ENCODE results near the gene LSM11.
A peak's percentile ranks its signal among the peaks of the same experiment; 100 is the strongest.

LSM11 gene

GRCh38 chr5:157735991-157736390 lies 7.5 kb upstream of the LSM11 start:
- no peak for DNase-seq

- DNase-seq, result no peak
Observed at GRCh38 chr5:157739388-157740228, 3.9 kb upstream of the LSM11 start.

DNA sequence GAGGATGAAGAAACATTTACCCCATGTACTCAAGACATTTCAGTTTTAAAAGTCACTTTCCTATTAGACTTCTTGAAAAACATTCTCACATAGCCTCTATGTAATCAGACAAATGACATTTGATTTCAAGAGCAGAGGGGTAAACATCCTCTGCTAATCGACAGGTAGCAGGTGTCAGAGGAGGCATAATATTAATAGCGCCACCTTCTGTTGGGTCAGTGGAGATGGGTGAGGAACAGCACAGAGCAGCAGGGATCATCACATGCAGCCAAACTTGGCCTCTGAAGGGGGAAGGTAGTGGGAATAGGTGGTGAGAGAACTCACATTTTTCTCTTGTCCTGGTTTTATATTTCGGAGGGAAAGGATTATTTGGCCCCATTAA lies 3.3 kb upstream of the LSM11 start:
- DNase-seq, result peak; percentile 20

- no peak for DNase-seq
Observed at GRCh38 chr5:157741131-157741530, 2.4 kb upstream of the LSM11 start.

DNA sequence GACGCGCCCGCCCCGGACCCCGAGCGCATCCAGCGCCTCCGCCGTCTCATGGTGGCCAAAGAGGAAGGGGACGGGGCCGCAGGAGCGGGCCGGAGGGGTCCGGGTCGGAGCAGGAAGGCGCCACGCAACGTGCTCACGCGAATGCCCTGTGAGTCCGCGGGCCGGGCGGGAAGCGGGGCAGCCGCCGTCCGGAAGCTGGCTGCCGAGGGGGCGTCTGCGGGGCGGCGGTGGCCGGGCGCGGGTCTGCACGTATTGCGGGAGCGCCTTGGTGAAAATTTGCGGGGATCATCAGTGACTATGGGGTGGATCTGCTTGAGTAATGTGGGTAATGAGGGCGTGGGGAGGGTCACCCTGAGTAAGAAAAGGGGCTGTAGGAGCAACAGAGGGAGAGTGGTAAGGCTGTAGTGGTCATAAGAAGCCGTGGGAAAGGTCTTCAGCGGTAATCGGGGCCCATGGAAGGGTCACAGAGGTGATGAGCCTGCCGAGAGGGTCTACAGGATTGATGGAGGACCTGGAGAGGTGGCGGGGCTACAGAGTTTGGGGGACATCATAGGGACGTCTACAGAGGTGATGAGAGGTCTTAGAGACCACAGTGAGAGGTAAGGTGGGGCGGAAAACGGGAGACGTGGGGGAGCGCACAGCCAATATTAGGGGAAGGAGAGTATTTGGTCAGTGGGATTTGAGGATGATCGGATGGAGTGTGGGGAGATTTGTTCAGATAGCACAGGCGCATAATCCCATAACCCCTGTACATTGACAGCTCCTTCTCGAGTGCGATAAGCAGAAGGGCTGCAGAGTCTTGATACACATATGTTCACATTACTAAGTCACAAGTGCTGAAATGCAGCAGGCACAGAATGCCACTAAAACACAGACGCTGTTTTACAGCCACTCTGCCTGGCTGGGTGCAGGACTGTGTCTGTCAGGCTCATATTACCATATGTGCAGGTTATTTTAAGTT lies 819 bp downstream of the LSM11 start:
- no peak for DNase-seq

- DNase-seq, result no peak
Observed at GRCh38 chr5:157745041-157745456, 1.5 kb downstream of the LSM11 start.

GRCh38 chr5:157747173-157747740 lies 3.7 kb downstream of the LSM11 start:
- DNase-seq, result no peak

DNA sequence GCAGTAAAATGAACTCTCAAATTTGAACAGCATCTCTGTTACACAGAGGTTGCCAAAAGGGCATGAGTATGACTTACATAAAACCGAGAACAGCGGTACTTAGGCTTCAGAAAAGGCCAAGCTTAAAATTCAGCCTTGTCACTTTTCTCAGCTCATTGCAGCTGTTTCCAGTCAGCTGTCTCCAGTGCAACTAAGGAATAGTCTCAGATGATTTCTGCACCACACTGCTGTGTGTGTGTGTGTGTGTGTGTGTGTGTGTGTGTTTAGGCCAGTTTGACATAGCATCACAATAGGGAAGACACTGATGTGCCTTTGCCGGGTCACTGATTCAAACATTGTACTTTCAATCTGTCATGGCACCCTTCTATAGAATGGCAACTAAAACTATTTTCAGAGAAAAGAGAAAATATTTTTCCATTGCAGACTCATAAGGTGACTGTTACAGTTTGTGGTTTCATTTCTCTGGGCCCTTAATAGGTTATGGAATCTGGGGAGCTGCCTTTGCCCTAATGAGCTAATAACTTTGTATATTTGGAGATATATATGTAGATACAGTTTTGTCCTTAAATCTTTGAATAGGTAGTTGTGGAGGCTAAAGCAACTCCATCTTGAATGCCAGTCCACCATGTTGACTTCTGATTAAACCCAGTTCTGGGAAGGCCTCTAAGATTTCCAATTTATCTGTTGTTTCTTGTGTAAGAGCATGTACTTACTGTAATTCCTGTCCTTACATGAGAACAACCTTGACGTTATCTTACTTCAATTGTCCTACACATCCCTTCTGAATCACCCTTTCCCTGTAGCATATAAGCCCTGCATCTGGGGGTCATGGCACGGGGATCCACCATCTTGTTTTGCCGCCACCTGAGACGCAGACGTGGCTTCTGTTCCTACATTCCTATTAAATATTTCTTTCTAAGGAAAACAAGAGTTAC lies 4.5 kb downstream of the LSM11 start:
- DNase-seq, result no peak

- no peak for DNase-seq
Observed at GRCh38 chr5:157748760-157749461, 5.4 kb downstream of the LSM11 start.

DNA sequence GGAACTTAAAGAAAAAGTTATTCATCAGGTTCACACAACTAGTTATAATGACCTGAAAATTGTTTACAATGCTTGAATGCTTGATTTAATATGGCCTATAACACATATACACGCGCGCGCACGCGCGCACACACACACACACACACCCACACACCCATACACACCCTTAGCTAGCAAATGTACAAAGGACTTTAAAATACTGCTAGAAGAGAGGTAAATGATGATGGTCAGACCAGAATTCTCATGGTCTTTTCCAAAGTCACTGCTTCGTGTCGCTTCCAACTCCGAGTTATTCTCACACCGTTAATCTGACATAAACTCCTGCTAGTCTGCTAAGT lies 5.9 kb downstream of the LSM11 start:
- no peak for DNase-seq

DNA sequence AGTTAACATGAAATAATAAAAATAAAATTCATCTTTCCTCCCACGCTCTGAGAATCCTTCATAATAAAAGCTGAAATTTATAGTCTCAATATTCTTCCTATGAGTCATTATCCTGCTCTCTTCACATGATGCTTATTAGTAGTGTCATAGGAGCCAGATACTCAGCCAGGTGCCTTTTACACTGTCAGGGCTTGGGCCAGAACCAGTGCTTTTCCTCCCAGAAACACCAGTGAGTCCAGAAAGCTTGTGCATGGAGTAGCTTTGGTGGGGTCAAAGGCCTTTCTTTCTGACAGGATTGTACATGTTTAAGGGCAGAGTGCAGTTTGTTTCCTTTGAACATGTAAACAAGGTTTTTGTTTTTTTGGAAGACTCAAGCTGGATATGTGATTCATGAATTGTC lies 6.8 kb downstream of the LSM11 start:
- DNase-seq, result no peak

DNA sequence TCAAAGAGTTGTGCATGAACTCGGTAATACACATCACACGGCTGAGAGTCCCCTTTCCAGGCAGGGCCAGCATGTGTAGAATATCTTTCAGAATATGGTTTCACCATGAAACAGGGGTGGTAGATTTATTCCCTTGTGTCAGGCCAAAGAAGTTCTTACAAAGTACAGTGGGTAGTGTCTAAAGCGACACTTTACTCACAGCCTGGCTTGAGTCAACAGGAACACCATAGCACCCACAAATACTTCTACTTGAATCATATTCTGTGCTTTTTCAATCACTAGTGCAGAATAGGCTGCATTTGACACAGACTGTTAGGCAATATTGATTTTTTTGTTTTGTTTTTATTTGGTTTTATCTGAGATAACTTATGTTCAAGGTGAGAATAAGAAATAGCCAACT lies 12.6 kb downstream of the LSM11 start:
- DNase-seq, result no peak

DNA sequence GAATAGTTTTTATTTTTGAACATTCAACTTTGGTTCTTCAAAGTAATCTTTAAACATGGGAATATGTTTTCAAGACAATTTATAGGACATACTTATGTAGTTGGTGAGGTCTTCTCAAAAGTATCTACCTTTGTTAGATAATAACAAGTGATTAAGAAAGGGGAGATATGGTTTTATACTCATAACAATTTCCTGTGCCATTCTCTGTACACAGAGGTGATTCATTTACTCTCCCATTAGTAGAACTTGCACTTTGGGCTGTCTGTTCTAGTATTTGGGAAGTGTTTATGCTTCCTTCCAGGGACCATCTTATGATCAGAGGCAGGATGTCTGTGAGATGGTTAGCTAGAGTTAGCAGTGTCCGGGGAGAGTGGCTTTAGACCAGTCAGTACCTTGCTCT lies 15.2 kb downstream of the LSM11 start:
- no peak for DNase-seq

DNA sequence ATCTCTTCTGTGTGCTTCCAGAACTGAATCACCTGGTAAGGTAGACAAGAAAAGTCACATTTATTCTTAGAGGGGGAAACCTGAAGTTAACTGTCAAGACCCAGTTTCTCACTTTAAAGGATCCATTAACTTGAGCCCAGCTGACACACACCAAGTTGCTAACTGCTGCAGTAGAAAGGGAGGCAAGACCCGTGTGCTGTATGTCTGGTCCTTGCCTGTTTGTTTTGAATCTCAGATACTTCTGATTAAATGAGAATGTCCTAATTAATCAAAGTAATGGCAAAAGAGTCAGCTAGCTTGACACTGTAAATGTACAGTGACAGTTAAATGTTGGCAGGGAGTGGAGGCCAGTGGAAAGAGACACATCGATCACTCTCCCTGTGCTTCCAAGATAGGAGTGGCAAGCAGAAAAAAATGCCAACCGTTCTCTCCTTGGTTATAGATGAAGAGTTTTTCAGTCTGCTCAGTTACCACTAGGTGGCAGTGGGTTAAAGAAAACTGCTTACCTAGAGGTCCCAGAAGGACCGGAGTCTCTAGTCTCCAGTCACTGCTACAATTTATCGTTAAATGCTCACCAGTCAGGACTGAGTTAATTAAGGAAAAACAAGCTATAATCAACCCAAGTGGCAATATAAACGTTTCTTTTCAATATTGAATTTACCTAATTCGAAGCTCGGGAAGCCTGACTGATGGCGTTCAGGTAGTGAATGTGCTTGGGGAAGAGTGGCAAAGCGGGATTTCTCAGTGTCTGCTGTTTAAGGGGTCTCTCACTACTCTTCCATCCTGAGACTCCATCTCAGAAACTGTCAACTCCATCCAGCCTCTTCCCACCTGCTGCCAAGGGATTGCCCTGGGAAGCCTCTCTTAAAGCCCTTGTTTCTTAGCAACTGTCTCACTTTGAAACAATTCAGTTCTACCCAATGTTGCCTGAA lies 18.4 kb downstream of the LSM11 start:
- peak; percentile 58 for DNase-seq

DNA sequence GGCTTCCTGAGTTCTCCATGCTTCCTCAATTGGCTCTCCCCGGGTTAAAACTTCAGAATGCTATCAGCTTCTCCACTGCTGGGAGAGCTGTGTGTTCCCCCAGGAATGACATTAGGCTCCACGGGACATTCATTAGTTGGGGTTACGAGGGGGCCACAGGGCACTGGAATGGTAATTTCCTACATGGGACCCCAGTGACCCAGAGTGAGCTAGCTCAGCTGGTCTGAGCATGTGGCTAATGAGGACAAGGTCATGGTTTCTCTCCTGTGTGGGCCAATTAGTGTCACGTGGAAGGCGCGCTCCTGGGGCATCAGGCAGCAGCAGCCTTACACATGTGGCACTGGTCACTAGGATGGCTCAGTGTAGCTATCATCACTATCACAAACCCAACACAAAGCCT lies 21.0 kb downstream of the LSM11 start:
- DNase-seq, result no peak

DNA sequence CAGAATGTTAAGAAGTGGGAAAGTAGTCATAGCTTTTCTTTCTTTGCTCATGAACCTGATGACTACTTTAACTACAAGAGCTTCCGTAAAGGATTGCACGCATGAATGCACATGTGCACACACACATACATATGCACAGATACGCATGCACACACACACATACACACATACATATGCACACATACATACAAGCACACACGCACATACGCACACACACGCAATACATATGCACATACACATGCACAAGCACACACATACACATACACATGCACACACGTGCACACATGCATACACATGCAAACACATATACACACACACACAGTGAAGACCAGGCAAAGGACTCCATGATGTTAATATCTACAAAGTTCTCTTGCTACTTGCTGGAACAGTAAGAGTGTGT lies 22.9 kb downstream of the LSM11 start:
- no peak for DNase-seq

GRCh38 chr5:157766902-157767301 lies 23.4 kb downstream of the LSM11 start:
- no peak for DNase-seq

DNA sequence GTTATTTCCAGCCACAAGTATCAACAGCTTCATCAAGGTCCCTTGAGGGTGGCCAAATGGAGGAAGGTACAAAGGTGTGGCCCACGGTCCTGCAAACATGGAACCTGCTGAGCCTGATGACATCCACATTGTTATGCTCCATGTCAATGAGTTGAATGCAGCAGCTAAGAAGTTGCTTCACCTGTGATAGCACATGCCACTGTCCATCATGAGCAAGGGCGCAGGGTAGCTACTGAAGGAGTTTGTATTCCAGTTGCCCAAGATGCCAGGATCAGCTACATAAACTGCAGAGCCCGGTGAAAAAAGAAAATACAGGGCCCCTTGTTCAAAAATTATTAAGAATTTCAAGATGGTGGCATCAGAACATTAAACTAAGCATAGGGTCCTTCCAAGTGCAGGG lies 24.2 kb downstream of the LSM11 start:
- DNase-seq, result no peak

GRCh38 chr5:157770665-157771064 lies 27.2 kb downstream of the LSM11 start:
- DNase-seq, result no peak

GRCh38 chr5:157772127-157772526 lies 28.6 kb downstream of the LSM11 start:
- no peak for DNase-seq

Measured in COR-L47 (cell line).